Left renal cortex interstitium (tissue), 4 donors: ENCODE results near the gene CCDC60. TPM values are rescaled to one million over a fixed set of nuclear protein-coding genes. Genes with fewer than 3 reads are reported as not detected.
A peak's percentile ranks its signal among the peaks of the same experiment; 100 is the strongest.

Experiments used
- DNase-seq, 4 donors: peaks; one replicate each; pipeline ENCODE4 v3.0.0-alpha.2; 2013; ENCODE audit warnings: low read depth in 4 of 4, low spot score in 2 of 4, missing footprints in 1 of 4
- polyA plus RNA-seq, 4 donors: library from polyadenylated mRNA; unstranded; fragments of 120-200 nt; gene quantifications; one replicate each; pipeline ENCODE4 v1.2.1, GENCODE V29; 2013; ENCODE audit not compliant: insufficient read length in 4 of 4

Gene CCDC60
- polyA plus RNA-seq, 4 donors: 0.24 to 0.33 (median 0.30) TPM; not detected in 1

GRCh38 chr12:119432949-119433348 is 98.4 kb downstream of the CCDC60 start:
- DNase-seq: no peak

GRCh38 chr12:119440803-119441360 is 106.4 kb downstream of the CCDC60 start:
- no peak for DNase-seq

- DNase-seq: peak in 1 of 4 donors; percentile 4
These were observed 110.0 kb downstream of the CCDC60 start for GRCh38 chr12:119444462-119445044.

- DNase-seq: no peak
These were observed 111.9 kb downstream of the CCDC60 start for GRCh38 chr12:119446459-119446858.

DNA sequence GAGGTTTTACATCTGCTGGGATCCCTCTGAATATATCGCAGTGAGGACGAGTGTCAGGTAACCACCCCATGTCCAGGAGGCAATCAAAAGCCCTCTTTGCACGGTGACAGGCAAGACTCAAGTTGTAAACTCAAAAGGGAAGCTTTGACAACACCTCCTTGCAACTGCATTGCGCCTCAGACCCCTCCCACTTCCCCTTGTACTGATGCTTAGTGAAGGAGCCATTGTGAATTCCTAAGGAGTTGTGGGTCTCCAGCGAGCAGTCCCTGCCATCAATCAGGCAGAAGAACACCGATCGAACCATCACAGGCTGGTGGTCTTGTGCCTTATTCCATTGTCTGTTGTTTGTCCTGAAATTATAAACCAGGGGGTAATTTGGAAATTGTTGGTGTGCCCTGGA is 112.6 kb downstream of the CCDC60 start:
- DNase-seq: no peak

DNA sequence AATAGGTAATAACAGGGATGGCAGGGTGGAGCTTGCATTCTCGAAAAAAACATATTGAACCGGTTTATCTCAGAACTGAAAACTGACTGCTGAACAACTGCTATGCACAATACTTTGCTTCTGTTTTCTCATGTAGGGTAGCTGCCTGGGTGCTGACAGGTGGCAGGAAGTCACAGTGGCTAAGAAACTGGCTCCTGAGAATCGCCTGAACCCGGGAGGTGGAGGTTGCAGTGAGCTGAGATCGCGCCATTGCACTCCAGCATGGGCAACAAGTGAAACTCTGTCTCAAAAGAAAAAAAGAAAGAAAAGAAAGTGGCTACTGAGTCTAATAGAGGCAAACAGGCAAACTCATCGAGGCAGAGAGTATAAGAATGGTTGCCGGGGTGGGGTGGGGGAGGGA is 113.1 kb downstream of the CCDC60 start:
- DNase-seq: no peak

GRCh38 chr12:119448611-119449131 is 114.1 kb downstream of the CCDC60 start:
- DNase-seq: no peak

DNA sequence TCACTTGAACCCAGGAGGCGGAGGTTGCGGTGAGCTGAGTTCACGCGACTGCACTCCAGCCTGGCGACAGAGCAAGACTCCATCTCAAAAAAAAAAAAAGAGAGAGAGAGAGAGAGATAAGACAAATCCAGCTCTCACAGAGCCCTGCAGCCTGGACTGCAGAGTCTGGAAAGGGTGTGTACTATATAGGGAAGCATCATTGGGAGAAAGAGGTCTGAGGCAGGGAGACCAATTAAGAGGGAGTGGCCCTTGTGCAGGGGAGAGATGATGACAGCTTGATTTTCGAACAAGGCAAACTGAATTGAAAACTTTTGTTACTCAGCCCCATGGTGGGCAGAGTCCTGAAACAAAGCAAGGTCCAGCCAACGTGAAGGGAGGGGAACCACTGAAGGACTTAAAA is 116.2 kb downstream of the CCDC60 start:
- DNase-seq: no peak

DNA sequence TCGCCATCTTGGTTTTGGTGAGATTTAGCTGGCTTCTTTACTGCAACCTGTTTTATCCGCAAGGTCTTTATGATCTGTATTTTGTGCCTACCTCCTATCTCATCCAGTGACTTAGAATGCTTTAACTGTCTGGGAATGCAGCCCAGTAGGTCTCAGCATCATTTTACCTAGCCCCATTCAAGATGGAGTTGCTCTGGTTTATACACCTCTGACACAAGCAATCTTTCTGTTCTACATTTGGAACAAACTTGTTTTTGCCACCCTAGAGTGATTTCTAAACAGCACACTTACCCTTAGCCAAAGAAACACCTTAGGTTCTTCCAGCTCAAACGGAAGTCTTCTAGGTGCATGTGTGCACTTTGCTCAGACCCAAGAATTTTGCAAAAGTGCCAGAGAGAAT is 122.3 kb downstream of the CCDC60 start:
- DNase-seq: no peak

- no peak for DNase-seq
These were observed 122.7 kb downstream of the CCDC60 start for GRCh38 chr12:119457271-119457670.

GRCh38 chr12:119459481-119459880 is 125.0 kb downstream of the CCDC60 start:
- DNase-seq: no peak

DNA sequence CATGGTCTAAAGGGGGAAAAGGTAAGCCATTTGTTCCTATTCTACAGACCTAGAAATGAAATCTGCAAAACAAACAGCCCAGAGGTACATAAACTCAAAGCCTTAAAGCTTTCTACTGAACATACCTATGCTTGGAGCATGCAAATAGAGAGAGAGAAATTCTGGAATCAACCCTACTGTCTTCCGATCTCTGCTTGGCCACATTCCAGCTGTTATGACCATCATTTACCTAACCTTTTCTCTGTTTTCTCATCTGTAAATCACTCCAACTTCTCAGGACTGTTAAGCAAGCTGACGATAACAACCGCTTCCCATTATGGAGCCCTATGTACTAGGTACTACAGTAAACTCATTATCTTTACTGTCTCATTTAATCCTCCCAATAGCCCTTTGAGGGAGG is 126.3 kb downstream of the CCDC60 start:
- DNase-seq: no peak

DNA sequence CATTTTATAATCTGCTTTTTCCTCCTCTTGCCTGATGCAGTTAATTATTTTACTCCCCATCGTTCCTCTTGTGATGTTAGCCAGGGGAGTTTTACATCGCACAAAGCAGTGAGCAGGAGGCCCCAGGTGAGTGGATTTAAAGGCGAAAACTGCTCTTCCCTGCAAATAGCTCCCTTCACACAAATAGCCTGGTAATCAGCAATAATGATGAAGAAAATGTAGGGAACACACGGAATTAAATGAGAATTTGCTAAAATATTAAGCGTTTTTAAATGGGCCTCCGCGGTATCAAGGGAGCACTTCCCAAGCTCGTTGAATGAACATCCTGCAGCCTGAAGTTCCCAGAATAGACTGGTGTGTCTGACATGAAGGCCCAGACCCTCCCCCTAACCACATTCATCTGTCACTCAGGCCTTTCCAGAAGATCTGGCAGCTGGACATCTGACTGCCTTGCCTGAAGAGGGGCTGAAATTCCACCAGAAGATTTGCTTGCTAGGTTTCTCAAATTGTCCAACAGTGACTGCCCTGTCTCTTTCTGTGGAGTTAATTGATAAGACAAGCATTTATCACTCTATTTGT is 127.2 kb downstream of the CCDC60 start:
- no peak for DNase-seq

GRCh38 chr12:119463211-119463926 is 128.8 kb downstream of the CCDC60 start:
- DNase-seq: no peak

DNA sequence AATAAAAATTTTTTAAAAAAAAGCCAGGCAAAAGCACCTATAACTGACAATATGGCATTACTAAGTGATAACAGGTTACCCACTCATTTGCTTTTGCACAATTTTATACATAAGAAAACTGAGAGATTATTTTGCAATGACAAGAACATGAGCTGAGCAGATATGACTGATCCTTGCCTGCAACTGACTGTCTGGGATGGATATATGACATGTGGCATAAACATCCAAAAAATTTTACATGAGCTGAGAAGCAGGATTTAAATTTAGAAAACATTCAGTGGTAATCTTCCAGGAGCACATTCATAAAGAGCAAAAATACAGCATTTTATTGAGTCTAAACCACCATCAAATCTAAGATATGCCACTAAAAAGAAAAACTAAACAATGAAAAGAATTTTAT is 133.8 kb downstream of the CCDC60 start:
- no peak for DNase-seq

- DNase-seq: no peak
These were observed 141.1 kb downstream of the CCDC60 start for GRCh38 chr12:119475650-119476049.

- DNase-seq: no peak
These were observed 142.4 kb downstream of the CCDC60 start for GRCh38 chr12:119476951-119477350.

- DNase-seq: no peak
These were observed 144.6 kb downstream of the CCDC60 start for GRCh38 chr12:119479121-119479561.

- DNase-seq: no peak
These were observed 146.0 kb downstream of the CCDC60 start for GRCh38 chr12:119480551-119480950.

- no peak for DNase-seq
These were observed 152.1 kb downstream of the CCDC60 start for GRCh38 chr12:119486599-119487154.

- DNase-seq: no peak
These were observed 157.3 kb downstream of the CCDC60 start for GRCh38 chr12:119491814-119492213.
